Fibroblast of villous mesenchyme (primary cell): ENCODE measurements around the gene C1orf74. TPM values are rescaled to one million over a fixed set of nuclear protein-coding genes. Genes with fewer than 3 reads are reported as not detected.

Experiments
- DNase-seq: peaks from one replicate; pipeline ENCODE4 v3.0.0-alpha.2; 2010; ENCODE audit warnings: low read depth
- H3K4me3 ChIP-seq: 2 replicates; pipeline ENCODE4 v1.5.1; 2011; ENCODE audit warnings: low read depth, mild to moderate bottlenecking, low read length
- CTCF ChIP-seq: IDR thresholded peaks from 2 replicates; pipeline ENCODE4 v1.5.1; 2012; ENCODE audit warnings: low read depth, mild to moderate bottlenecking, low read length; ENCODE audit not compliant: insufficient read depth
- total RNA-seq: library from RNA; depleted of rRNA; stranded (reverse); fragments of >200 nt; gene quantifications from 2 replicates; pipeline ENCODE4 v1.2.3, GENCODE V29; 2012

C1orf74 gene
- total RNA-seq, 1 donor = 3.0 TPM

- H3K4me3 ChIP-seq = no peak within 1 kb of the TSS
- no peak for DNase-seq
- TF ChIP-seq CTCF = no peak
Observed at GRCh38 chr1:209755926-209756614, 28.3 kb downstream of the C1orf74 start, which contains the start of gene TRAF3IP3. Gene TRAF3IP3, plus strand, starts transcription at chr1:209756053. Its CDS starts 3,987 bp downstream, at chr1:209760040.

- DNase-seq = no peak
- no peak for TF ChIP-seq CTCF
- H3K4me3 ChIP-seq = no peak overlapping the region
Observed at GRCh38 chr1:209755256-209755655, 29.1 kb downstream of the C1orf74 start.

- no peak overlapping the region for H3K4me3 ChIP-seq
- TF ChIP-seq CTCF = no peak
- no peak for DNase-seq
Observed at GRCh38 chr1:209752890-209753289, 31.5 kb downstream of the C1orf74 start.

GRCh38 chr1:209751627-209752231 is 32.6 kb downstream of the C1orf74 start:
- TF ChIP-seq CTCF = no peak
- DNase-seq = no peak
- H3K4me3 ChIP-seq = no peak overlapping the region

GRCh38 chr1:209749670-209750323 is 34.6 kb downstream of the C1orf74 start:
- TF ChIP-seq CTCF = no peak
- DNase-seq = no peak
- H3K4me3 ChIP-seq = no peak overlapping the region

GRCh38 chr1:209749205-209749604 is 35.2 kb downstream of the C1orf74 start:
- no peak overlapping the region for H3K4me3 ChIP-seq
- no peak for DNase-seq
- no peak for TF ChIP-seq CTCF
